HG02884 (cell line): Measurements from ENCODE around the gene SHROOM1.
A peak's percentile ranks its signal among the peaks of the same experiment; 100 is the strongest.

Source experiments
- ATAC-seq: cut with Tn5 transposase; IDR thresholded peaks from one replicate; pipeline ENCODE4 v1.9.1; 2021; ENCODE audit warnings: mild to moderate bottlenecking, moderate library complexity; ENCODE audit not compliant: unreplicated experiment

SHROOM1 gene

GRCh38 chr5:132825033-132825833, 5.2 kb downstream of the SHROOM1 start:
- no peak for ATAC-seq

GRCh38 chr5:132824426-132824825, 6.0 kb downstream of the SHROOM1 start:
- no peak for ATAC-seq

- ATAC-seq: no peak
These were observed 6.9 kb downstream of the SHROOM1 start for GRCh38 chr5:132823481-132824050.

GRCh38 chr5:132822650-132823480, 7.6 kb downstream of the SHROOM1 start:
- ATAC-seq: no peak

GRCh38 chr5:132821791-132822190, 8.7 kb downstream of the SHROOM1 start:
- ATAC-seq: no peak

GRCh38 chr5:132821350-132821749, 9.1 kb downstream of the SHROOM1 start:
- no peak for ATAC-seq

- peak; percentile 74 for ATAC-seq
These were observed 10.2 kb downstream of the SHROOM1 start for GRCh38 chr5:132820162-132820754.

GRCh38 chr5:132819468-132819867, 11.0 kb downstream of the SHROOM1 start:
- ATAC-seq: no peak

- ATAC-seq: no peak
These were observed 13.4 kb downstream of the SHROOM1 start for GRCh38 chr5:132817011-132817410.

- no peak for ATAC-seq
These were observed 13.9 kb downstream of the SHROOM1 start for GRCh38 chr5:132816554-132816953.

GRCh38 chr5:132816083-132816482, 14.4 kb downstream of the SHROOM1 start:
- no peak for ATAC-seq

- ATAC-seq: no peak
These were observed 15.0 kb downstream of the SHROOM1 start for GRCh38 chr5:132815454-132815853.

- ATAC-seq: no peak
These were observed 15.7 kb downstream of the SHROOM1 start for GRCh38 chr5:132814503-132815294.

GRCh38 chr5:132813599-132814502, 16.6 kb downstream of the SHROOM1 start:
- ATAC-seq: no peak

- ATAC-seq: no peak
These were observed 17.5 kb downstream of the SHROOM1 start, which contains the start of gene SOWAHA for GRCh38 chr5:132812781-132813598. SOWAHA (plus strand) TSS chr5:132813302; CDS start chr5:132813622, 320 bp downstream.

- ATAC-seq: no peak
These were observed 18.2 kb downstream of the SHROOM1 start for GRCh38 chr5:132812123-132812765.

- ATAC-seq: no peak
These were observed 19.8 kb downstream of the SHROOM1 start for GRCh38 chr5:132810605-132811004.

- no peak for ATAC-seq
These were observed 21.6 kb downstream of the SHROOM1 start for GRCh38 chr5:132808866-132809265.
